Thyroid gland (tissue), 4 donors: ENCODE data around the gene WLS.

ENCODE experiments used
- POLR2A ChIP-seq, 2 donors: fragments of 450-650 bp; IDR thresholded peaks; one replicate each; pipeline ENCODE4 v1.6.1; 2017; ENCODE audit warnings: antibody characterized with exemption in 2 of 2, mild to moderate bottlenecking in 2 of 2, moderate library complexity in 1 of 2
- TF ChIP-seq, protein P1 (sequence below), 6 experiments: fragments of 200-600 bp in 3 of 6; fragments of 450-650 bp in 3 of 6; sonication (generic) in 3 of 6; IDR thresholded peaks; one replicate each; pipeline ENCODE4 v1.5.1; 2016 to 2019; ENCODE audit warnings: antibody characterized with exemption in 6 of 6, mild to moderate bottlenecking in 2 of 6, inconsistent platforms in 1 of 6, moderate library complexity in 1 of 6

DNA sequence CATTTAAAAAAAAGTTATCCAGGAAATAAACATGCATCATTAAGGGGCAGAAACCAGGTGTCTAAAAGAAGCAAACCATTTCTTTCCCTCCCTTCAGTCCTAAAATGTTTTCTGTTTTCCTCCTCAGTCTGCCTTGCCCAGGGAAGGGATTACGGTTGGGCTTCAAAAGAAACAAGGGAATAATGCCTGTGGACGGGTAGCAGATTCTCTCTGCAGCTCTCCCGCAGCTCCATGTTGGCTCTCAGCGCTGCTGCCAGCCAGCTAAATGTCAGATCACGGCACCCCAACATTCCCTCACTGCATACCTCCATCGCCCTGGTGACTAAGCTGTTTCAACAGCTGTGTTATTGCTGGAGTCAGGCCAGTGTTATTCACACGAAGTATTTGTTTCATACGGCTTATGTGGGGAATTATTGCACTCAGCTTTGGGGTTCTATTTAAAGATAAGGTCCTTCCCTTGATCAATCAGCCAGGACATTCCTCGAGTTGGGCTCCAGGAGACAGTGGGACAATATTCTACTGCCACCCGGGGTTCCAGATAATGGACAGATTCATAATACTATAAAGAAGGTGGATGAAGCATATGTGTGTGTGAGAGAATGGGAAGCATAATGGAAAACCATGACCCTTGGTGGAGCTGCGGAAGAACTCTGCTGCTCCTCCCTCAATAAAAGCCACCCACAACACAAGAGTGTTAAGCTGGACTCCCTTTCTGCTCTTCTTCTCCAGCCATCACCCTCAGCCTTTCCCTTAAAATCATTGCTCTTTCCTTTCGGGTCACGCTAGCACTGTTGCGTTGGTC is 58.2 kb downstream of the WLS start:
- no peak for TF ChIP-seq POLR2A (IDR thresholded peaks at IDR 0.05)
- TF ChIP-seq, protein P1, sequence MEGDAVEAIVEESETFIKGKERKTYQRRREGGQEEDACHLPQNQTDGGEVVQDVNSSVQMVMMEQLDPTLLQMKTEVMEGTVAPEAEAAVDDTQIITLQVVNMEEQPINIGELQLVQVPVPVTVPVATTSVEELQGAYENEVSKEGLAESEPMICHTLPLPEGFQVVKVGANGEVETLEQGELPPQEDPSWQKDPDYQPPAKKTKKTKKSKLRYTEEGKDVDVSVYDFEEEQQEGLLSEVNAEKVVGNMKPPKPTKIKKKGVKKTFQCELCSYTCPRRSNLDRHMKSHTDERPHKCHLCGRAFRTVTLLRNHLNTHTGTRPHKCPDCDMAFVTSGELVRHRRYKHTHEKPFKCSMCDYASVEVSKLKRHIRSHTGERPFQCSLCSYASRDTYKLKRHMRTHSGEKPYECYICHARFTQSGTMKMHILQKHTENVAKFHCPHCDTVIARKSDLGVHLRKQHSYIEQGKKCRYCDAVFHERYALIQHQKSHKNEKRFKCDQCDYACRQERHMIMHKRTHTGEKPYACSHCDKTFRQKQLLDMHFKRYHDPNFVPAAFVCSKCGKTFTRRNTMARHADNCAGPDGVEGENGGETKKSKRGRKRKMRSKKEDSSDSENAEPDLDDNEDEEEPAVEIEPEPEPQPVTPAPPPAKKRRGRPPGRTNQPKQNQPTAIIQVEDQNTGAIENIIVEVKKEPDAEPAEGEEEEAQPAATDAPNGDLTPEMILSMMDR (IDR thresholded peaks at IDR 0.05): no peak
